Breast epithelium (tissue), 4 donors: ENCODE data around the gene UMAD1. TPM values are rescaled to one million over a fixed set of nuclear protein-coding genes. Genes with fewer than 3 reads are reported as not detected.
"Not testable (repeated sequence)": the region's sequence is repeated elsewhere in the genome, so short reads cannot be mapped to it uniquely, and the experiment has no call there.

Experiments used
- DNase-seq, 2 donors: peaks; one replicate each; pipeline ENCODE4 v3.0.0-alpha.2; 2019; ENCODE audit warnings: low spot score in 2 of 2
- H3K27ac ChIP-seq, 2 donors: fragments of 200-600 bp; sonication (generic) in 1 of 2; one replicate each; pipeline ENCODE4 v1.5.1; 2016 to 2019; ENCODE audit warnings: mild to moderate bottlenecking in 1 of 2
- H3K27me3 ChIP-seq, 2 donors: fragments of 200-600 bp; sonication (generic) in 1 of 2; one replicate each; pipeline versions ENCODE4 v1.5.1 to v1.6.0; 2017 to 2019; ENCODE audit warnings: control low read depth in 1 of 2, mild to moderate bottlenecking in 1 of 2
- H3K36me3 ChIP-seq: fragments of 200-600 bp; one replicate; pipeline ENCODE4 v1.5.1; 2019
- H3K4me1 ChIP-seq, 2 donors: fragments of 200-600 bp; sonication (generic); one replicate each; pipeline ENCODE4 v1.5.1; 2016 to 2019; ENCODE audit warnings: control low read depth in 1 of 2
- H3K4me3 ChIP-seq, 3 donors: fragments of 200-600 bp; sonication (generic); 1 replicate in 2 of 3; 2 replicates in 1 of 3; pipeline ENCODE4 v1.5.1; 2016 to 2019; ENCODE audit warnings: mild to moderate bottlenecking in 3 of 3, moderate library complexity in 2 of 3
- H3K9me3 ChIP-seq, 2 donors: fragments of 200-600 bp; sonication (generic) in 1 of 2; one replicate each; pipeline ENCODE4 v1.5.1; 2016 to 2019; ENCODE audit warnings: control low read depth in 1 of 2
- POLR2A ChIP-seq: fragments of 450-650 bp; IDR thresholded peaks from one replicate; pipeline ENCODE4 v1.6.1; 2016; ENCODE audit warnings: antibody characterized with exemption, mild to moderate bottlenecking, moderate library complexity
- POLR2AphosphoS5 ChIP-seq, 3 donors: sonication (generic); formaldehyde crosslinking; IDR thresholded peaks; one replicate each; pipeline ENCODE4 v1.6.1; 2017; ENCODE audit warnings: antibody characterized with exemption in 3 of 3
- intact Hi-C: fragments of 100-400 bp; cut with DNase I; formaldehyde crosslinking; loops from one replicate; pipeline ENCODE4 v1.15.1; 2023; ENCODE audit warnings: low total_unique reads
- total RNA-seq, 3 donors: library from RNA; depleted of rRNA; stranded (reverse); fragments of >200 nt; gene quantifications; one replicate each; pipeline ENCODE4 v1.1.0, GENCODE V29; 2016
- TF ChIP-seq, protein P1 (sequence below), 3 donors: fragments of 450-650 bp; IDR thresholded peaks; one replicate each; pipeline ENCODE4 v1.5.1; 2016 to 2017; ENCODE audit warnings: antibody characterized with exemption in 3 of 3, mild to moderate bottlenecking in 3 of 3, moderate library complexity in 3 of 3

Gene UMAD1
- total RNA-seq, 3 donors from 2014 or later = 13.6 to 25.6 (median 17.7) TPM

DNA sequence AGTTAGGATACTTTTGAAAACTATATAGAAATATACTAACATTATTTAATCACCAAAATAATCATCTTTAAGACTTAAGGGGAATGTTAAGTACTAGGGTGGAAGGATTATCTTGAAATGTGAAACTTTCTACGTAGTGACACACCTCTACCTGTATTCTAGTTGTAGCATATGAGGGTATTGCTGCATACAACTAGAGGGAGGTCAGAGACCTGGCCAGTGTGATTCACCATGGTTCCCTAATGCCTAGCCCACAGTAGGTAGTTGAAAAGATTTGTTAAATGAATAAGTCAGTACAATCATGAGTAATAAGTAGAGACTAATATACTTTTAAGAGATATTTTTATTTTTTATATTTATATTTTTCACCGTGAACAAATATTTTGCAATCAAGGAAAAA lies 162.0 kb downstream of the UMAD1 start:
- no peaks in the 10 kb centered on the region for H3K9me3 ChIP-seq
- intact Hi-C loops = no loop called here
- H3K36me3 ChIP-seq = no peaks in the 10 kb centered on the region
- no peak overlapping the region for H3K4me3 ChIP-seq
- no peaks in the 10 kb centered on the region for H3K4me1 ChIP-seq
- no peak overlapping the region for H3K27ac ChIP-seq
- TF ChIP-seq, protein P1, sequence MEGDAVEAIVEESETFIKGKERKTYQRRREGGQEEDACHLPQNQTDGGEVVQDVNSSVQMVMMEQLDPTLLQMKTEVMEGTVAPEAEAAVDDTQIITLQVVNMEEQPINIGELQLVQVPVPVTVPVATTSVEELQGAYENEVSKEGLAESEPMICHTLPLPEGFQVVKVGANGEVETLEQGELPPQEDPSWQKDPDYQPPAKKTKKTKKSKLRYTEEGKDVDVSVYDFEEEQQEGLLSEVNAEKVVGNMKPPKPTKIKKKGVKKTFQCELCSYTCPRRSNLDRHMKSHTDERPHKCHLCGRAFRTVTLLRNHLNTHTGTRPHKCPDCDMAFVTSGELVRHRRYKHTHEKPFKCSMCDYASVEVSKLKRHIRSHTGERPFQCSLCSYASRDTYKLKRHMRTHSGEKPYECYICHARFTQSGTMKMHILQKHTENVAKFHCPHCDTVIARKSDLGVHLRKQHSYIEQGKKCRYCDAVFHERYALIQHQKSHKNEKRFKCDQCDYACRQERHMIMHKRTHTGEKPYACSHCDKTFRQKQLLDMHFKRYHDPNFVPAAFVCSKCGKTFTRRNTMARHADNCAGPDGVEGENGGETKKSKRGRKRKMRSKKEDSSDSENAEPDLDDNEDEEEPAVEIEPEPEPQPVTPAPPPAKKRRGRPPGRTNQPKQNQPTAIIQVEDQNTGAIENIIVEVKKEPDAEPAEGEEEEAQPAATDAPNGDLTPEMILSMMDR (IDR thresholded peaks at IDR 0.05) = no peak
- TF ChIP-seq POLR2A (no peak), POLR2AphosphoS5 (IDR thresholded peaks at IDR 0.05) (no peak)
- no peak for DNase-seq
- no peaks in the 10 kb centered on the region for H3K27me3 ChIP-seq

GRCh38 chr7:7803715-7804178 lies 163.2 kb downstream of the UMAD1 start:
- Histone ChIP-seq H3K36me3 (no peaks in the 10 kb centered on the region), H3K4me1 (no peaks in the 10 kb centered on the region), H3K9me3 (no peaks in the 10 kb centered on the region), H3K27ac (no peak overlapping the region), H3K4me3 (no peak overlapping the region), H3K27me3 (no peaks in the 10 kb centered on the region)
- TF ChIP-seq POLR2A = no peak
- no peak for TF ChIP-seq POLR2AphosphoS5 (IDR thresholded peaks at IDR 0.05)
- TF ChIP-seq, protein P1 (IDR thresholded peaks at IDR 0.05) = no peak
- no peak for DNase-seq
- intact Hi-C loops = no loop called here

- intact Hi-C loops, H3K36me3 ChIP-seq, H3K9me3 ChIP-seq, H3K27me3 ChIP-seq, DNase-seq, H3K4me3 ChIP-seq, H3K4me1 ChIP-seq, H3K27ac ChIP-seq: not testable (repeated sequence)
Measured at GRCh38 chr7:7804822-7805221, 164.3 kb downstream of the UMAD1 start.

GRCh38 chr7:7805511-7806153 lies 165.1 kb downstream of the UMAD1 start:
- no peaks in the 10 kb centered on the region for H3K9me3 ChIP-seq
- H3K4me1 ChIP-seq = no peaks in the 10 kb centered on the region
- no peaks in the 10 kb centered on the region for H3K36me3 ChIP-seq
- intact Hi-C loops = no loop called here
- no peak overlapping the region for H3K27ac ChIP-seq
- DNase-seq = no peak
- H3K4me3 ChIP-seq = no peak overlapping the region
- H3K27me3 ChIP-seq = no peaks in the 10 kb centered on the region
- TF ChIP-seq POLR2A (no peak), POLR2AphosphoS5 (IDR thresholded peaks at IDR 0.05) (no peak)
- TF ChIP-seq, protein P1 (IDR thresholded peaks at IDR 0.05) = no peak

- DNase-seq = no peak
- Histone ChIP-seq H3K36me3 (no peaks in the 10 kb centered on the region), H3K27me3 (no peaks in the 10 kb centered on the region), H3K9me3 (no peaks in the 10 kb centered on the region), H3K27ac (no peak overlapping the region), H3K4me3 (no peak overlapping the region), H3K4me1 (no peaks in the 10 kb centered on the region)
- intact Hi-C loops = no loop called here
- TF ChIP-seq, protein P1 (IDR thresholded peaks at IDR 0.05) = no peak
- TF ChIP-seq POLR2AphosphoS5 (IDR thresholded peaks at IDR 0.05) = no peak
- TF ChIP-seq POLR2A = no peak
Measured at GRCh38 chr7:7808156-7808555, 167.6 kb downstream of the UMAD1 start.
